Mesenchymal stem cell (in vitro differentiated cells and primary cell): ENCODE measurements around the gene FARS2.

Experiments
- DNase-seq: peaks from one replicate; pipeline ENCODE4 v3.0.0-alpha.2; 2013
- H2AFZ ChIP-seq: one replicate; pipeline ENCODE4 v1.6.1; 2013; ENCODE audit warnings: low read depth, mild to moderate bottlenecking, control low read depth, inconsistent platforms, low read length, moderate library complexity
- H2AK5ac ChIP-seq: 2 replicates; pipeline ENCODE4 v1.6.1; 2013; ENCODE audit warnings: low read length, moderate library complexity, mild to moderate bottlenecking, inconsistent platforms; ENCODE audit not compliant: severe bottlenecking
- H2BK120ac ChIP-seq: one replicate; pipeline ENCODE4 v1.6.1; 2013; ENCODE audit warnings: low read depth, mild to moderate bottlenecking, inconsistent platforms, low read length, moderate library complexity
- H2BK12ac ChIP-seq, 2 experiments: one replicate each; pipeline ENCODE4 v1.6.1; 2013; ENCODE audit warnings: inconsistent platforms in 2 of 2, low read length in 2 of 2, mild to moderate bottlenecking in 2 of 2, moderate library complexity in 2 of 2, control low read depth in 1 of 2
- H2BK15ac ChIP-seq: one replicate; pipeline ENCODE4 v1.6.1; 2013; ENCODE audit warnings: mild to moderate bottlenecking, low read depth, inconsistent platforms; ENCODE audit not compliant: poor library complexity, severe bottlenecking
- H2BK5ac ChIP-seq: 2 replicates; pipeline ENCODE4 v1.6.1; 2013; ENCODE audit warnings: low read depth, mild to moderate bottlenecking, low read length, control low read depth, inconsistent platforms; ENCODE audit not compliant: poor library complexity, severe bottlenecking
- H3K14ac ChIP-seq, 2 experiments: one replicate each; pipeline ENCODE4 v1.6.1; 2013; ENCODE audit warnings: inconsistent platforms in 2 of 2, low read length in 2 of 2, control low read depth in 1 of 2, mild to moderate bottlenecking in 1 of 2, moderate library complexity in 1 of 2
- H3K18ac ChIP-seq, 2 experiments: one replicate each; pipeline ENCODE4 v1.6.1; 2013; ENCODE audit warnings: inconsistent platforms in 2 of 2, low read length in 2 of 2, control low read depth in 1 of 2, low read depth in 1 of 2, mild to moderate bottlenecking in 1 of 2
- H3K23ac ChIP-seq, 2 experiments: one replicate each; pipeline ENCODE4 v1.6.1; 2013; ENCODE audit warnings: inconsistent platforms in 2 of 2, low read length in 2 of 2, mild to moderate bottlenecking in 2 of 2, moderate library complexity in 2 of 2, control low read depth in 1 of 2
- H3K27ac ChIP-seq: 2 replicates; pipeline ENCODE4 v1.5.1; 2013; ENCODE audit warnings: mild to moderate bottlenecking, moderate library complexity, low read length, control low read depth, inconsistent platforms; ENCODE audit not compliant: poor library complexity, severe bottlenecking
- H3K27me3 ChIP-seq, 2 experiments: 2 replicates each; pipeline versions ENCODE4 v1.6.1 to v1.7.0; 2013; ENCODE audit warnings: low read length in 2 of 2, mild to moderate bottlenecking in 2 of 2, moderate library complexity in 2 of 2, control low read depth in 1 of 2, inconsistent platforms in 1 of 2; ENCODE audit not compliant: control insufficient read depth in 1 of 2, insufficient read depth in 1 of 2
- H3K36me3 ChIP-seq, 2 experiments: 2 replicates each; pipeline versions ENCODE4 v1.6.1 to v1.7.0; 2013; ENCODE audit warnings: low read length in 2 of 2, control low read depth in 1 of 2, inconsistent platforms in 1 of 2, low read depth in 1 of 2, mild to moderate bottlenecking in 1 of 2; ENCODE audit not compliant: insufficient read depth in 2 of 2, control insufficient read depth in 1 of 2
- H3K4ac ChIP-seq, 2 experiments: one replicate each; pipeline ENCODE4 v1.6.1; 2013; ENCODE audit warnings: inconsistent platforms in 2 of 2, low read length in 2 of 2, mild to moderate bottlenecking in 2 of 2, moderate library complexity in 2 of 2, control low read depth in 1 of 2, low read depth in 1 of 2
- H3K4me1 ChIP-seq: 2 replicates; pipeline ENCODE4 v1.6.1; 2013; ENCODE audit warnings: low read depth, low read length, control low read depth; ENCODE audit not compliant: control insufficient read depth, insufficient read depth
- H3K4me2 ChIP-seq: 2 replicates; pipeline ENCODE4 v1.6.1; 2013; ENCODE audit warnings: low read length, mild to moderate bottlenecking, inconsistent platforms; ENCODE audit not compliant: poor library complexity, severe bottlenecking
- H3K4me3 ChIP-seq, 2 experiments: 2 replicates each; pipeline versions ENCODE4 v1.5.1 to v1.7.0; 2013; ENCODE audit warnings: low read length in 2 of 2, mild to moderate bottlenecking in 2 of 2, control low read depth in 1 of 2, low read depth in 1 of 2; ENCODE audit not compliant: insufficient read depth in 1 of 2
- H3K79me1 ChIP-seq: replicated peaks from 2 replicates; pipeline ENCODE4 v1.6.1; 2013; ENCODE audit warnings: mild to moderate bottlenecking, control low read depth, low read length, inconsistent platforms; ENCODE audit not compliant: poor library complexity, severe bottlenecking
- H3K9ac ChIP-seq: 2 replicates; pipeline ENCODE4 v1.7.0; 2013; ENCODE audit warnings: mild to moderate bottlenecking, low read length, moderate library complexity
- H3K9me3 ChIP-seq: 2 replicates; pipeline ENCODE4 v1.7.0; 2013; ENCODE audit warnings: mild to moderate bottlenecking, low read length; ENCODE audit not compliant: control insufficient read depth
- H4K8ac ChIP-seq: one replicate; pipeline ENCODE4 v1.6.1; 2013; ENCODE audit warnings: inconsistent platforms, mild to moderate bottlenecking, low read length, moderate library complexity
- H4K91ac ChIP-seq: one replicate; pipeline ENCODE4 v1.6.1; 2013; ENCODE audit warnings: mild to moderate bottlenecking, low read length, inconsistent platforms
- WGBS: methylation state at CpG from one replicate; pipeline ENCODE4 v1.1.7; 2013; ENCODE audit warnings: mixed read lengths; 5-methylcytosine and 5-hydroxymethylcytosine counted together

FARS2 gene

GRCh38 chr6:5450073-5450472 is 188.8 kb downstream of the FARS2 start:
- 95% methylated on average over 3 of the region's 3 CpGs for WGBS
- Histone ChIP-seq H3K14ac (no peak overlapping the region), H3K9ac (no peak overlapping the region), H2BK120ac (no peak overlapping the region), H3K4me3 (no peak overlapping the region), H3K79me1 (peaks cover 8% of the 10 kb centered on the region), H3K23ac (no peak overlapping the region), H3K27me3 (no peaks in the 10 kb centered on the region), H2BK15ac (no peak overlapping the region), H3K36me3 (no peaks in the 10 kb centered on the region), H3K18ac (no peak overlapping the region), H3K4ac (no peak overlapping the region), H4K91ac (no peak overlapping the region), H2AK5ac (no peak overlapping the region), H3K4me2 (no peak overlapping the region), H3K4me1 (peaks cover 1% of the 10 kb centered on the region), H3K27ac (no peak overlapping the region), H4K8ac (no peak overlapping the region), H2BK12ac (no peak overlapping the region), H3K9me3 (no peaks in the 10 kb centered on the region), H2AFZ (no peak overlapping the region), H2BK5ac (no peak overlapping the region)
- no peak for DNase-seq

GRCh38 chr6:5453546-5453945 is 192.2 kb downstream of the FARS2 start:
- Histone ChIP-seq H4K91ac (no peak overlapping the region), H2BK120ac (no peak overlapping the region), H4K8ac (no peak overlapping the region), H3K14ac (no peak overlapping the region), H2AK5ac (no peak overlapping the region), H3K9ac (no peak overlapping the region), H3K4me1 (peaks cover 10% of the 10 kb centered on the region), H3K23ac (no peak overlapping the region), H2BK15ac (no peak overlapping the region), H3K4me2 (no peak overlapping the region), H2BK5ac (no peak overlapping the region), H3K79me1 (peaks cover 14% of the 10 kb centered on the region), H3K4ac (no peak overlapping the region), H3K27me3 (no peaks in the 10 kb centered on the region), H3K36me3 (no peaks in the 10 kb centered on the region), H3K4me3 (no peak overlapping the region), H2BK12ac (no peak overlapping the region), H3K18ac (no peak overlapping the region), H3K27ac (no peak overlapping the region), H2AFZ (no peak overlapping the region), H3K9me3 (no peaks in the 10 kb centered on the region)
- over 99% methylated on average over 5 of the region's 5 CpGs for WGBS
- no peak for DNase-seq

DNA sequence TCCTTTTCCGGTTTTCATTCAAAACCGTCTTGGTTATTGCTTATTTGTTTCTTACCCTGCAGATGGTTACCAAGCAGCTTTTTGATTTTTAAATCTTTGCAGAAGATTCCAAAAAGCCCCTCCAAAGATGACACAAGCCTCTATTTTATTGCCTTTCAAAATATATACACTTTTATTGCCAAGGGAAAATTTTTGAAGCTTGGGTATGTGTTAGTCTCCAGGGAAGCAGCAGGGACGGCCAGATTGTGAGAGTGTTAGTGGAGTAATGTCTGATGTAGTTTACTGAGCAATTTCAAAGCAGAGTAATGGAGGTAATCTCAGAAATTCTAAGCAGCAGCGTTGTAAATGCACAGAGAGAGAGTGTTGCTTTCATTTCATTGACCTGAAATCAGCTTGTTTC is 193.8 kb downstream of the FARS2 start:
- peak overlapping the region; percentile 11 for H3K9ac ChIP-seq
- no peaks in the 10 kb centered on the region for H3K27me3 ChIP-seq
- H4K91ac ChIP-seq: no peak overlapping the region
- no peak overlapping the region for H3K23ac ChIP-seq
- no peak overlapping the region for H3K14ac ChIP-seq
- no peak overlapping the region for H2BK120ac ChIP-seq
- no peak overlapping the region for H4K8ac ChIP-seq
- H2BK5ac ChIP-seq: no peak overlapping the region
- H3K18ac ChIP-seq: no peak overlapping the region
- H3K9me3 ChIP-seq: no peaks in the 10 kb centered on the region
- H3K4ac ChIP-seq: no peak overlapping the region
- H2AK5ac ChIP-seq: no peak overlapping the region
- H2BK15ac ChIP-seq: no peak overlapping the region
- 94% methylated on average over 3 of the region's 4 CpGs for WGBS
- DNase-seq: no peak
- H3K36me3 ChIP-seq: no peaks in the 10 kb centered on the region
- peaks cover 11% of the 10 kb centered on the region for H3K79me1 ChIP-seq
- no peak overlapping the region for H3K4me2 ChIP-seq
- H2AFZ ChIP-seq: no peak overlapping the region
- no peak overlapping the region for H3K27ac ChIP-seq
- H2BK12ac ChIP-seq: no peak overlapping the region
- H3K4me1 ChIP-seq: peaks cover 12% of the 10 kb centered on the region
- H3K4me3 ChIP-seq: no peak overlapping the region

DNA sequence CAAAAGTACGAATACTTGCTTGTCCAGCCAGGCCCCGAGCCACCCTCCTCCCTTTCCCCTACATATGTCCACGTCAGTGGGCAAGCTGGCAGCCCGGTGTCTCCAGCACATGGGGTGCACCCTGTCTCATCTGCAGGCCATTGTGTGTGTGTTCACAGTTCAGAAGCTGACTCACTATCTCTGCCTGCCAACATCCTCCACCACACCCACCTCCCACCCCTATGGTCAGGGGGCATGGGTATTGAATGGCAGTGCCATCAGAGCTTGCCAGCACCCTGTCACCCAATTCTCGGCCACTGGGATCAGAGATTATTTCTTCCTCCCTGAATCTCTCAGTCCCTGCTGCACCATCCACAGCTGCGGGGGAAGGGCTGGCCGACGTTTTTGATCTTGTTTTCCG is 195.7 kb downstream of the FARS2 start:
- no peak overlapping the region for H3K4me2 ChIP-seq
- H3K9me3 ChIP-seq: no peaks in the 10 kb centered on the region
- H3K4ac ChIP-seq: no peak overlapping the region
- H3K27me3 ChIP-seq: no peaks in the 10 kb centered on the region
- H3K4me1 ChIP-seq: peaks cover 12% of the 10 kb centered on the region
- no peak overlapping the region for H3K9ac ChIP-seq
- H2BK120ac ChIP-seq: no peak overlapping the region
- H3K79me1 ChIP-seq: peaks cover 8% of the 10 kb centered on the region
- no peak overlapping the region for H2BK12ac ChIP-seq
- H3K18ac ChIP-seq: no peak overlapping the region
- H2BK15ac ChIP-seq: no peak overlapping the region
- H4K8ac ChIP-seq: no peak overlapping the region
- no peak overlapping the region for H3K27ac ChIP-seq
- WGBS: 90% methylated on average over 8 of the region's 9 CpGs
- H3K4me3 ChIP-seq: no peak overlapping the region
- no peaks in the 10 kb centered on the region for H3K36me3 ChIP-seq
- H3K23ac ChIP-seq: no peak overlapping the region
- no peak overlapping the region for H3K14ac ChIP-seq
- H2AFZ ChIP-seq: no peak overlapping the region
- no peak overlapping the region for H4K91ac ChIP-seq
- no peak overlapping the region for H2BK5ac ChIP-seq
- no peak overlapping the region for H2AK5ac ChIP-seq
- DNase-seq: no peak
